ENCODE data around the gene RBFA.

RBFA gene

GRCh38 chr18:80033181-80034067 is 810 bp upstream of the RBFA start:
- DNase-seq, result peak; percentile 53

- no peak for DNase-seq
Observed at GRCh38 chr18:80034852-80035406, 695 bp downstream of the RBFA start.

- DNase-seq, result no peak
Observed at GRCh38 chr18:80035997-80036396, 1.8 kb downstream of the RBFA start.

GRCh38 chr18:80037300-80037699 is 3.1 kb downstream of the RBFA start:
- no peak for DNase-seq

GRCh38 chr18:80037869-80038630 is 3.8 kb downstream of the RBFA start:
- DNase-seq, result no peak

- no peak for DNase-seq
Observed at GRCh38 chr18:80040515-80040914, 6.3 kb downstream of the RBFA start.

- DNase-seq, result no peak
Observed at GRCh38 chr18:80041424-80041823, 7.2 kb downstream of the RBFA start.

GRCh38 chr18:80042785-80043184 is 8.6 kb downstream of the RBFA start:
- DNase-seq, result no peak

GRCh38 chr18:80044072-80044471 is 9.8 kb downstream of the RBFA start:
- no peak for DNase-seq

GRCh38 chr18:80046011-80046410 is 11.8 kb downstream of the RBFA start:
- DNase-seq, result no peak

- no peak for DNase-seq
Observed at GRCh38 chr18:80046431-80046830, 12.2 kb downstream of the RBFA start.

- DNase-seq, result peak; percentile 8
Observed at GRCh38 chr18:80046961-80047541, 12.8 kb downstream of the RBFA start.

- no peak for DNase-seq
Observed at GRCh38 chr18:80050797-80051196, 16.6 kb downstream of the RBFA start.

GRCh38 chr18:80056095-80056494 is 21.9 kb downstream of the RBFA start:
- no peak for DNase-seq

GRCh38 chr18:80059945-80060344 is 25.7 kb downstream of the RBFA start:
- no peak for DNase-seq

GRCh38 chr18:80065705-80066104 is 31.5 kb downstream of the RBFA start:
- DNase-seq, result no peak

GRCh38 chr18:80067321-80067720 is 33.1 kb downstream of the RBFA start:
- DNase-seq, result no peak

- DNase-seq, result no peak
Observed at GRCh38 chr18:80067897-80068296, 33.7 kb downstream of the RBFA start.

GRCh38 chr18:80068571-80069272 is 34.5 kb downstream of the RBFA start:
- no peak for DNase-seq

GRCh38 chr18:80070825-80071224 is 36.6 kb downstream of the RBFA start:
- DNase-seq, result no peak

- no peak for DNase-seq
Observed at GRCh38 chr18:80074183-80074582, 39.9 kb downstream of the RBFA start.

GRCh38 chr18:80074697-80075096 is 40.5 kb downstream of the RBFA start:
- no peak for DNase-seq

GRCh38 chr18:80075940-80076339 is 41.7 kb downstream of the RBFA start:
- DNase-seq, result no peak
